Vagina (tissue), 2 donors: ENCODE measurements around the gene RPL22. TPM values are rescaled to one million over a fixed set of nuclear protein-coding genes. Genes with fewer than 3 reads are reported as not detected.
A peak's percentile ranks its signal among the peaks of the same experiment; 100 is the strongest.

Experiments
- DNase-seq, 2 donors: peaks; one replicate each; pipeline ENCODE4 v3.0.0-alpha.2; 2017; ENCODE audit errors: extremely low spot score in 2 of 2
- H3K27ac ChIP-seq: fragments of 200-600 bp; sonication (generic); one replicate; pipeline ENCODE4 v1.5.1; 2019
- H3K27me3 ChIP-seq: fragments of 200-600 bp; sonication (generic); one replicate; pipeline ENCODE4 v1.5.1; 2019
- H3K36me3 ChIP-seq, 2 donors: fragments of 200-600 bp; sonication (generic); one replicate each; pipeline ENCODE4 v1.5.1; 2017 to 2019
- H3K4me1 ChIP-seq: fragments of 200-600 bp; sonication (generic); one replicate; pipeline ENCODE4 v1.5.1; 2019
- H3K4me3 ChIP-seq, 2 donors: fragments of 200-600 bp; sonication (generic); 1 replicate in 1 of 2; 2 replicates in 1 of 2; pipeline ENCODE4 v1.5.1; 2016 to 2019
- H3K9me3 ChIP-seq: fragments of 200-600 bp; sonication (generic); one replicate; pipeline ENCODE4 v1.5.1; 2019
- CTCF ChIP-seq, 3 experiments: fragments of 450-650 bp in 2 of 3; fragments of 200-600 bp in 1 of 3; sonication (generic) in 1 of 3; IDR thresholded peaks; one replicate each; pipeline ENCODE4 v1.5.1; 2017 to 2019; ENCODE audit warnings: antibody characterized with exemption in 3 of 3, mild to moderate bottlenecking in 2 of 3, moderate library complexity in 2 of 3
- POLR2A ChIP-seq, 2 donors: fragments of 450-650 bp; IDR thresholded peaks; one replicate each; pipeline ENCODE4 v1.6.1; 2017; ENCODE audit warnings: antibody characterized with exemption in 2 of 2, mild to moderate bottlenecking in 2 of 2, moderate library complexity in 2 of 2
- POLR2AphosphoS5 ChIP-seq, 2 donors: sonication (generic); formaldehyde crosslinking; IDR thresholded peaks; one replicate each; pipeline ENCODE4 v1.9.0; 2017; ENCODE audit warnings: antibody characterized with exemption in 2 of 2, mild to moderate bottlenecking in 2 of 2, low read depth in 1 of 2; ENCODE audit not compliant: insufficient read depth in 1 of 2
- intact Hi-C: fragments of 100-400 bp; cut with DNase I; formaldehyde crosslinking; loops from one replicate; pipeline ENCODE4 v1.15.1; 2023
- total RNA-seq: library from RNA; depleted of rRNA; stranded (reverse); fragments of >200 nt; gene quantifications from one replicate; pipeline ENCODE4 v1.2.3, GENCODE V29; 2016

RPL22 gene
- total RNA-seq, 1 donor from 2014 or later = 154 TPM

- Histone ChIP-seq H3K4me3 (no peak overlapping the region), H3K27me3 (no peaks in the 10 kb centered on the region), H3K27ac (no peak overlapping the region), H3K4me1 (peaks cover 20% of the 10 kb centered on the region), H3K36me3 (peaks cover 0 to 21% of the 10 kb centered on the region in 2 donors), H3K9me3 (no peaks in the 10 kb centered on the region)
- TF ChIP-seq CTCF (IDR thresholded peaks at IDR 0.05) = no peak
- TF ChIP-seq POLR2AphosphoS5 (IDR thresholded peaks at IDR 0.05; ENCODE audit: insufficient read depth in 1 of 2, low read depth in 1 of 2) = no peak
- TF ChIP-seq POLR2A (IDR thresholded peaks at IDR 0.05) = no peak
- no peak for DNase-seq
- intact Hi-C loops = no loop called here
Measured at GRCh38 chr1:6183520-6183989, 15.8 kb downstream of the RPL22 start.

- H3K36me3 ChIP-seq = peaks cover 0 to 13% of the 10 kb centered on the region in 2 donors
- H3K27ac ChIP-seq = no peak overlapping the region
- no peaks in the 10 kb centered on the region for H3K27me3 ChIP-seq
- H3K4me3 ChIP-seq = no peak overlapping the region
- H3K4me1 ChIP-seq = peaks cover 23% of the 10 kb centered on the region
- intact Hi-C loops = no loop called here
- DNase-seq = no peak
- H3K9me3 ChIP-seq = no peaks in the 10 kb centered on the region
- TF ChIP-seq POLR2A (IDR thresholded peaks at IDR 0.05) (no peak), CTCF (IDR thresholded peaks at IDR 0.05) (no peak), POLR2AphosphoS5 (IDR thresholded peaks at IDR 0.05; ENCODE audit: insufficient read depth in 1 of 2, low read depth in 1 of 2) (no peak)
Measured at GRCh38 chr1:6181347-6181770, 18.0 kb downstream of the RPL22 start.

GRCh38 chr1:6180707-6181311 lies 18.6 kb downstream of the RPL22 start:
- Histone ChIP-seq H3K27me3 (no peaks in the 10 kb centered on the region), H3K9me3 (no peaks in the 10 kb centered on the region), H3K4me1 (peaks cover 23% of the 10 kb centered on the region), H3K36me3 (peaks cover 0 to 11% of the 10 kb centered on the region in 2 donors), H3K4me3 (peak overlapping the region in 1 of 2 donors; percentile 42), H3K27ac (no peak overlapping the region)
- intact Hi-C loops = no loop called here
- no peak for DNase-seq
- TF ChIP-seq POLR2AphosphoS5 (IDR thresholded peaks at IDR 0.05; ENCODE audit: insufficient read depth in 1 of 2, low read depth in 1 of 2) (no peak), POLR2A (IDR thresholded peaks at IDR 0.05) (no peak), CTCF (IDR thresholded peaks at IDR 0.05) (no peak)

DNA sequence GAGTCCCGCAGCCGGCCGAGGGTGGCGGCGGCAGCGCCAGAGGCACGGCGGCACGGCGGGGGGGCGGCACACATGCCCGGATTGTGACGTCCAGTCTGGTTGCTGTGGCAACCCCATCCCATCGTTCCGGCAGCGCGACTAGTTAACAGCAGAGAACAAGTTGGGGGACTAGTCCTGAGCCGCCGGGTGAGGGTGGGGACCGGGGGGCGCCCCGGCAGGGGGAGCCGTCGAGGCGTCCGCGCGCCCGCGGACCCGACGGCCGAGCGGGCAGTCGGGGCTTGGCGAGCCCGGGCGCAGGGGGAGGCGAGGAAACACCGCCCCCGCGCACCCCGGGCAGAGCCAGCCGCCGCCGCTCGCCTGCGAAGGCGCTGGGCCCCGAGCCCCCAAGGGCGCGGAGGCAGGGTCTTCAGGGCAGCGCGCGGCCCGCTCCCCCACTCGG lies 19.1 kb downstream of the RPL22 start, which contains the start of gene CHD5:
Gene CHD5 (minus strand): TSS at position 54 of the 439 bp plus-strand sequence. CDS start 298 bp downstream, outside the sequence.
- Histone ChIP-seq H3K27me3 (no peaks in the 10 kb centered on the region), H3K4me3 (peak within 1 kb of the TSS; percentile 28 to 42), H3K36me3 (peaks cover 0 to 5% of the 10 kb centered on the region in 2 donors), H3K9me3 (no peaks in the 10 kb centered on the region), H3K4me1 (peaks cover 23% of the 10 kb centered on the region), H3K27ac (no peak within 1 kb of the TSS)
- no peak for DNase-seq
- TF ChIP-seq CTCF (IDR thresholded peaks at IDR 0.05) = no peak
- TF ChIP-seq POLR2A (IDR thresholded peaks at IDR 0.05) = no peak
- no peak for TF ChIP-seq POLR2AphosphoS5 (IDR thresholded peaks at IDR 0.05; ENCODE audit: insufficient read depth in 1 of 2, low read depth in 1 of 2)
- intact Hi-C loops = no loop called here

DNA sequence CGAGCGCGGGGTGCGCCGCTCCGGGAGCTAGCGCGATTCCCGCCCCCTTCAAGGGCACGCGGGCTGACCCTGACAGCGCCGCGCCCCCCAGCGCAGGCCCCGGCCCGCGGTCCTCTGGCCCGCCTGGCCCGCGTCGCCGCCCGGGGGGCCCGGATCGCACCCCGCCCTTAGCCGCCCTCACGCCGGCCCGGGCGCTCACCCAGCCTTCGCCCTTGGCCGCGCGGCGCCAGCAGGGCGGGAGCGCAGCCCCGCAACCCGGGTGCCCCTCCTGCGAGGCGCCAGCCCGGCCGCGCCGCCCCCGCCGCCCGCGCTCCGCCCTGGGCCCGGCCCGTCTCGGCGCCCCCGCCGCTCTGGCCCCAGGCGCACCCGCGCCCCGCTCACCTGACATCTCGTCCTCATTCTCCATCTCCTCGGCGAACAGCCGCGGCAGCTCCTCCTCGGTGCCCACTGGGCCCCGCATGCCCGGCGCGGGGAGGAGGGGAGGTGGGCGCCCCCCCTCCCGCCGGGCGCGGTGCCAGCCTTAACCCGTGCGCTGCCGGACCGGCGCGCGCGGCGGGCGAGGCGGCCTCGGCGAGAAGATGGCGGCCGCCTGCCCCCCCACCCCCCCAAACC lies 19.7 kb downstream of the RPL22 start:
- intact Hi-C loops = no loop called here
- no peak overlapping the region for H3K27ac ChIP-seq

More for the DNA sequence above, 19.7 kb downstream of the RPL22 start:
- H3K4me1 ChIP-seq = peaks cover 23% of the 10 kb centered on the region
- no peaks in the 10 kb centered on the region for H3K36me3 ChIP-seq
- no peaks in the 10 kb centered on the region for H3K27me3 ChIP-seq
- no peak for DNase-seq
- peak overlapping the region; percentile 28 to 42 for H3K4me3 ChIP-seq
- TF ChIP-seq CTCF (IDR thresholded peaks at IDR 0.05) (no peak), POLR2AphosphoS5 (IDR thresholded peaks at IDR 0.05; ENCODE audit: insufficient read depth in 1 of 2, low read depth in 1 of 2) (no peak), POLR2A (IDR thresholded peaks at IDR 0.05) (no peak)
- no peaks in the 10 kb centered on the region for H3K9me3 ChIP-seq
